Pons (tissue), 1 donor: Measurements from ENCODE around the gene SPATA12.

Source experiments
- DNase-seq: peaks from one replicate; pipeline ENCODE4 v3.0.0-alpha.2; 2016; ENCODE audit warnings: low spot score

SPATA12 gene

GRCh38 chr3:57116501-57116900 lies 56.0 kb downstream of the SPATA12 start:
- no peak for DNase-seq

- DNase-seq = no peak
Measured at GRCh38 chr3:57118254-57118653, 57.8 kb downstream of the SPATA12 start.

GRCh38 chr3:57120040-57120439 lies 59.6 kb downstream of the SPATA12 start:
- no peak for DNase-seq

GRCh38 chr3:57120451-57121174 lies 60.1 kb downstream of the SPATA12 start:
- DNase-seq = no peak
